PFSK-1 (cell line): ENCODE measurements around the gene XRCC4.

ENCODE experiments used
- FOXP2 ChIP-seq: optimal IDR thresholded peaks from 2 replicates; pipeline ENCODE3; 2011; ENCODE audit warnings: borderline replicate concordance, control low read depth, inconsistent platforms; ENCODE audit not compliant: insufficient read depth; ENCODE audit errors: extremely low read length, extremely low read depth
- POLR2AphosphoS5 ChIP-seq: IDR thresholded peaks from 2 replicates; pipeline ENCODE4 v1.6.1; 2012; ENCODE audit warnings: low read depth, mild to moderate bottlenecking, control low read depth, low read length, moderate library complexity
- SIN3A ChIP-seq: IDR thresholded peaks from 2 replicates; pipeline ENCODE4 v1.6.1; 2012; ENCODE audit warnings: mild to moderate bottlenecking, low read length, moderate library complexity, borderline replicate concordance; ENCODE audit not compliant: insufficient read depth
- TAF1 ChIP-seq: IDR thresholded peaks from 2 replicates; pipeline ENCODE4 v1.6.1; 2012; ENCODE audit warnings: low read length, control low read depth, borderline replicate concordance; ENCODE audit not compliant: insufficient read depth
- TF ChIP-seq, protein P1 (sequence below), 2 experiments: IDR thresholded peaks; 2 replicates each; pipeline versions ENCODE4 v1.6.1 to v1.8.0; 2011 to 2012; ENCODE audit warnings: low read depth in 2 of 2, low read length in 2 of 2, control low read depth in 1 of 2, inconsistent platforms in 1 of 2, mild to moderate bottlenecking in 1 of 2, moderate library complexity in 1 of 2; ENCODE audit not compliant: insufficient read depth in 1 of 2

Gene XRCC4

DNA sequence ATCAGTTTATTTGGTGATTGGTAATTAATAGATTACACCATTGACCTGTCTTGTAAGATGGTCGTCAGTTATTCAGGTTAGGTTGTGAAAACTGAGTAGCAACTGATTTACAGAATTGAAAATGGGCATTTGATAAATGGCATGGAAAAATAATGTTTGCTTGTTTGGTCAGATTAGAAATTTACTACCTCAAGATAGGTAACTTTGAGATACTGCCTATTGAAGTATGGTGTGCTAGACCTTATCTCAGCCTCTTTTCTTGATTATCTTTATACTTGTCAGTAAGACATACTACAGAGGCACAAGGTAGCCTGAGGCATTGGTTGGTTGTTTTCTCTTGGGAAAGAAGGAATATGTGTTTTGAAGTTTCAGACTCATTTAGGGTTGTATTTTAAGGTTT is 174.5 kb downstream of the XRCC4 start:
- TF ChIP-seq POLR2AphosphoS5 (no peak), FOXP2 (no peak), TAF1 (no peak), SIN3A (no peak)
- TF ChIP-seq, protein P1, sequence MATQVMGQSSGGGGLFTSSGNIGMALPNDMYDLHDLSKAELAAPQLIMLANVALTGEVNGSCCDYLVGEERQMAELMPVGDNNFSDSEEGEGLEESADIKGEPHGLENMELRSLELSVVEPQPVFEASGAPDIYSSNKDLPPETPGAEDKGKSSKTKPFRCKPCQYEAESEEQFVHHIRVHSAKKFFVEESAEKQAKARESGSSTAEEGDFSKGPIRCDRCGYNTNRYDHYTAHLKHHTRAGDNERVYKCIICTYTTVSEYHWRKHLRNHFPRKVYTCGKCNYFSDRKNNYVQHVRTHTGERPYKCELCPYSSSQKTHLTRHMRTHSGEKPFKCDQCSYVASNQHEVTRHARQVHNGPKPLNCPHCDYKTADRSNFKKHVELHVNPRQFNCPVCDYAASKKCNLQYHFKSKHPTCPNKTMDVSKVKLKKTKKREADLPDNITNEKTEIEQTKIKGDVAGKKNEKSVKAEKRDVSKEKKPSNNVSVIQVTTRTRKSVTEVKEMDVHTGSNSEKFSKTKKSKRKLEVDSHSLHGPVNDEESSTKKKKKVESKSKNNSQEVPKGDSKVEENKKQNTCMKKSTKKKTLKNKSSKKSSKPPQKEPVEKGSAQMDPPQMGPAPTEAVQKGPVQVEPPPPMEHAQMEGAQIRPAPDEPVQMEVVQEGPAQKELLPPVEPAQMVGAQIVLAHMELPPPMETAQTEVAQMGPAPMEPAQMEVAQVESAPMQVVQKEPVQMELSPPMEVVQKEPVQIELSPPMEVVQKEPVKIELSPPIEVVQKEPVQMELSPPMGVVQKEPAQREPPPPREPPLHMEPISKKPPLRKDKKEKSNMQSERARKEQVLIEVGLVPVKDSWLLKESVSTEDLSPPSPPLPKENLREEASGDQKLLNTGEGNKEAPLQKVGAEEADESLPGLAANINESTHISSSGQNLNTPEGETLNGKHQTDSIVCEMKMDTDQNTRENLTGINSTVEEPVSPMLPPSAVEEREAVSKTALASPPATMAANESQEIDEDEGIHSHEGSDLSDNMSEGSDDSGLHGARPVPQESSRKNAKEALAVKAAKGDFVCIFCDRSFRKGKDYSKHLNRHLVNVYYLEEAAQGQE (IDR thresholded peaks at IDR 0.05; ENCODE audit: insufficient read depth in 1 of 2, low read depth in 2 of 2, low read length in 2 of 2), result no peak

DNA sequence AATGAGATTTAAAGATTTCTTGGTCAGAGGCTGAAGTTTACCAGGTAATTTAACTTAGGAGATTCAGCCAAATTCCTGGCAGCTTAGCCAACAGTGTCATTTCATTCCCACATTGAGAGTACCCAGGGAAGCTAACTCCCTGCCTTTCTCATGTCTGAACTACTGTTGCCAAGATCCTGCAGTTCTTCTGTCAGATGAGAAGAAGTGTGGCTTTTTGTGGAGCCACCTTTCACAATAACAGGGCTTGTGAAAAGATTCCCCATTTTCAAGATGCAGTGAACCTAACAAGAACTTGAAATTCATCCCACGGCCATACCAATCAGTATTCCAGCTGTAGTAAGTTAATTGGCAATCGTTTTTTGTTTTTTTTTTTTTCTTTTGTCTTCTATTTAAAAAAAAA is 176.4 kb downstream of the XRCC4 start:
- TF ChIP-seq TAF1 (no peak), POLR2AphosphoS5 (no peak), FOXP2 (no peak), SIN3A (no peak)
- TF ChIP-seq, protein P1 (IDR thresholded peaks at IDR 0.05; ENCODE audit: insufficient read depth in 1 of 2, low read depth in 2 of 2, low read length in 2 of 2), result no peak

DNA sequence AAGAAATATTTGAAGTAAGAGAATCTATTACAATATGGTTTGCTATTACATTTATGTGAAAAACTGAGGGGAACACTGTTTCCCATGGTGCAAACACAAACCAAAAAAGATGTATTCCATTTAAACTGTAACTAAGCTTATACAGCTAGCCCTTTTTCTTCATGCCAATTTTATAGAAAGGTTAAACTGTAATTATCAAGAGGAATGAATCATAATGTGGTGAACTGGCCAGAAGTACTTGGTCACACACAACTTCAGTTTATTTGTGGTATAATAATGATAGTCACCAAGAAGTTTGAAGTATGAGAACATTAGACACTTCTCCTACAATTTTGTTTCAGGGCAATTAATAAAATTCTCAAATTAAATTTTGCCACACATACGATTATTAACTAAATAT is 177.9 kb downstream of the XRCC4 start:
- TF ChIP-seq TAF1 (no peak), SIN3A (no peak), POLR2AphosphoS5 (no peak), FOXP2 (no peak)
- TF ChIP-seq, protein P1 (IDR thresholded peaks at IDR 0.05; ENCODE audit: insufficient read depth in 1 of 2, low read depth in 2 of 2, low read length in 2 of 2), result no peak

DNA sequence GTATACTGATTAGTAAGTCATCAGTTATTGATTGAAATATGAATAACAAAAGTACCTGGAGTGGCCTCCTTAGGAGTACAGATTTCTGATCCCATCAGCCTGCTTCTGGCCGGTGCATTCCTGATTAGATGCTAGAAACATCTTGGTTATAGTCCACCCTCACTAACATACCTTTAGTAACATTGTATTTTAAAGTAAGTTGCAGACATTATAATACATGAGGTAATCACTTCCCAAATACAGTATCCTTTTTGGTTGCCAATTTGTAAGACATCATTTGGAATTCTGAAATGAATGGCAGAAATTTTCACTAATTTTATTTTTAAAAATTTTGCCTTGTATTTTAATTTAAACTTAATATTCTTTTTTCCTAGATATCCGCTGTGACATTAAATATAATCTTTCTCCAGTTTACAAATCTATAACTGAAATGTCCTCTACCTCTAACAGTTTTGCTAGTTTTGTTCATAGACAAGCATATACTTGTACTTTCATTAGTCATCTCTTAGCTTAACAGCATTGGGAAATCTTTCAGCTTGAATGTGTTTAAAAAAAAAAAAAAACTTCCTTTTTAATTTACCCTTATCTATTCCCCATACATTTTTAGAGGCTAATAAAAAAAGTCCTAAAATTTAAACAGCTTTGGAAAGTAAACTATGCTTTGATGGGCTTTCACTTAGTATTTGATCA is 178.9 kb downstream of the XRCC4 start:
- TF ChIP-seq FOXP2 (no peak), SIN3A (no peak), POLR2AphosphoS5 (no peak), TAF1 (no peak)
- TF ChIP-seq, protein P1 (IDR thresholded peaks at IDR 0.05; ENCODE audit: insufficient read depth in 1 of 2, low read depth in 2 of 2, low read length in 2 of 2), result no peak

DNA sequence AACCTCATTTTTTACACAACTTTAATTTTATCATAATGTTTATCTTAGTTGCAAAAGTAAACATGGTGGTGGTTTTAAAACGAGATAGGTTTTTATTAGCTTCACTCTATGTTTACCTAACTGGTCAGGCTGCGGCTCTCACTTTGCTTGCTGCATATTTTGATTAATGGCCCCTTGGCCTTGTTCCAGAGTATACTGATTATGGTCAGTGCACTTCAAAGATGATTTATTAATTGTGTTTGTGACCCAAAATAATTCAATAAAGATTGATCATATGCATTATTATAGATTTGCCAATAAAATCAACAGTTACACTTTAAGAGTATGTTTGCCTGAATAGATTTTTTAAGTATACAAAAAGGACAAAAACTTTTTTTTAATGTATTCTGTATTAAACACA is 188.0 kb downstream of the XRCC4 start:
- TF ChIP-seq, protein P1 (IDR thresholded peaks at IDR 0.05; ENCODE audit: insufficient read depth in 1 of 2, low read depth in 2 of 2, low read length in 2 of 2), result peak in 1 of 2 experiments; percentile 66; a peak in 1 of 4 replicates
- TF ChIP-seq SIN3A (no peak), POLR2AphosphoS5 (no peak; the same call in 1 of the 2 replicates), TAF1 (no peak), FOXP2 (peak; percentile 13)
